ENCODE data around the gene MYOZ2. TPM values are rescaled to one million over a fixed set of nuclear protein-coding genes. Genes with fewer than 3 reads are reported as not detected.

MYOZ2 gene
- total RNA-seq, 5 donors from 2014 or later (not counting 1 experiment from before 2014, with no cell fraction given): not detected

GRCh38 chr4:119099227-119099810 lies 36.3 kb upstream of the MYOZ2 start:
- CTCF ChIA-PET: no interaction called here
- Mint-ChIP-seq H3K4me1 (peaks cover 0 to 8% (median 5%) of the 10 kb centered on the region in 3 donors), H3K36me3 (no peaks in the 10 kb centered on the region), H3K27ac (no peak overlapping the region), H3K27me3 (peaks cover 0 to 17% of the 10 kb centered on the region in 2 donors), H3K4me3 (no peak overlapping the region), H3K9me3 (no peaks in the 10 kb centered on the region)
- no peaks in the 10 kb centered on the region for H3K9me3 ChIP-seq
- no CpG with 5 or more reads among the region's 1 CpG for WGBS (ENCODE audit: insufficient coverage)
- no peak overlapping the region for H3K4me3 ChIP-seq (ENCODE audit: control insufficient read depth in 1 of 2, extremely low read depth in 1 of 2, low read length in 1 of 2)
- no peaks in the 10 kb centered on the region for H3K27me3 ChIP-seq (replicated peaks in 1 of 2; ENCODE audit: control insufficient read depth in 2 of 2, extremely low read depth in 1 of 2, insufficient read depth in 2 of 2, low read length in 1 of 2)
- DNase-seq (no peak), ATAC-seq (replicated peaks in 1 of 4) (no peak)
- no peaks in the 10 kb centered on the region for H3K4me1 ChIP-seq (ENCODE audit: control insufficient read depth in 1 of 2, extremely low read depth in 1 of 2, insufficient read depth in 2 of 2, low read length in 2 of 2)
- POLR2A ChIA-PET: no interaction called here
- H3K36me3 ChIP-seq (ENCODE audit: control insufficient read depth in 2 of 2, extremely low read depth in 1 of 2, insufficient read depth in 1 of 2, low read length in 1 of 2): no peaks in the 10 kb centered on the region
- no peak overlapping the region for H3K27ac ChIP-seq (ENCODE audit: low read length)

GRCh38 chr4:119100655-119101054 lies 35.0 kb upstream of the MYOZ2 start:
- no peak overlapping the region for H3K4me3 Mint-ChIP-seq
- no peaks in the 10 kb centered on the region for H3K4me1 ChIP-seq (ENCODE audit: control insufficient read depth in 1 of 2, extremely low read depth in 1 of 2, insufficient read depth in 2 of 2, low read length in 2 of 2)
- H3K9me3 Mint-ChIP-seq: no peaks in the 10 kb centered on the region
- peaks cover 0 to 8% of the 10 kb centered on the region in 2 donors for H3K27me3 Mint-ChIP-seq
- DNase-seq: no peak
- ATAC-seq (replicated peaks in 1 of 4): no peak
- no peak overlapping the region for H3K4me3 ChIP-seq (ENCODE audit: control insufficient read depth in 1 of 2, extremely low read depth in 1 of 2, low read length in 1 of 2)
- H3K27ac Mint-ChIP-seq: no peak overlapping the region
- no peaks in the 10 kb centered on the region for H3K36me3 Mint-ChIP-seq
- H3K27me3 ChIP-seq (replicated peaks in 1 of 2; ENCODE audit: control insufficient read depth in 2 of 2, extremely low read depth in 1 of 2, insufficient read depth in 2 of 2, low read length in 1 of 2): no peaks in the 10 kb centered on the region
- no CpG with 5 or more reads among the region's 1 CpG for WGBS (ENCODE audit: insufficient coverage)
- peaks cover 0 to 14% (median 8%) of the 10 kb centered on the region in 3 donors for H3K4me1 Mint-ChIP-seq
- POLR2A ChIA-PET: no interaction called here
- H3K36me3 ChIP-seq (ENCODE audit: control insufficient read depth in 2 of 2, extremely low read depth in 1 of 2, insufficient read depth in 1 of 2, low read length in 1 of 2): no peaks in the 10 kb centered on the region
- H3K27ac ChIP-seq (ENCODE audit: low read length): no peak overlapping the region
- CTCF ChIA-PET: no interaction called here
- H3K9me3 ChIP-seq: no peaks in the 10 kb centered on the region

GRCh38 chr4:119103263-119103662 lies 32.4 kb upstream of the MYOZ2 start:
- WGBS (ENCODE audit: insufficient coverage): 80% methylated on average over 1 of the region's 2 CpGs
- Histone ChIP-seq H3K9me3 (no peaks in the 10 kb centered on the region), H3K36me3 (ENCODE audit: control insufficient read depth in 2 of 2, extremely low read depth in 1 of 2, insufficient read depth in 1 of 2, low read length in 1 of 2) (no peaks in the 10 kb centered on the region), H3K27me3 (replicated peaks in 1 of 2; ENCODE audit: control insufficient read depth in 2 of 2, extremely low read depth in 1 of 2, insufficient read depth in 2 of 2, low read length in 1 of 2) (no peaks in the 10 kb centered on the region), H3K27ac (ENCODE audit: low read length) (no peak overlapping the region), H3K4me3 (ENCODE audit: control insufficient read depth in 1 of 2, extremely low read depth in 1 of 2, low read length in 1 of 2) (no peak overlapping the region), H3K4me1 (ENCODE audit: control insufficient read depth in 1 of 2, extremely low read depth in 1 of 2, insufficient read depth in 2 of 2, low read length in 2 of 2) (no peaks in the 10 kb centered on the region)
- no peak for DNase-seq
- ChIA-PET POLR2A (no interaction called here), CTCF (interaction anchor here in 1 of 2 donors (0.6 to 1.1 kb wide), 4 partner anchors 61 to 184 kb away, joined by 3 to 5 read pairs (median 3); no protein-coding TSS in a partner anchor)
- Mint-ChIP-seq H3K36me3 (no peaks in the 10 kb centered on the region), H3K27ac (no peak overlapping the region), H3K27me3 (peaks cover 0 to 6% of the 10 kb centered on the region in 2 donors), H3K4me3 (no peak overlapping the region), H3K9me3 (no peaks in the 10 kb centered on the region), H3K4me1 (peaks cover 0 to 17% (median 6%) of the 10 kb centered on the region in 3 donors)
- ATAC-seq (replicated peaks in 1 of 4): no peak

- no peaks in the 10 kb centered on the region for H3K36me3 ChIP-seq (ENCODE audit: control insufficient read depth in 2 of 2, extremely low read depth in 1 of 2, insufficient read depth in 1 of 2, low read length in 1 of 2)
- H3K4me3 Mint-ChIP-seq: no peak overlapping the region
- H3K27me3 Mint-ChIP-seq: peaks cover 0 to 6% of the 10 kb centered on the region in 2 donors
- no peak overlapping the region for H3K4me3 ChIP-seq (ENCODE audit: control insufficient read depth in 1 of 2, extremely low read depth in 1 of 2, low read length in 1 of 2)
- H3K27ac ChIP-seq (ENCODE audit: low read length): no peak overlapping the region
- ChIA-PET CTCF (no interaction called here), POLR2A (no interaction called here)
- H3K4me1 ChIP-seq (ENCODE audit: control insufficient read depth in 1 of 2, extremely low read depth in 1 of 2, insufficient read depth in 2 of 2, low read length in 2 of 2): no peaks in the 10 kb centered on the region
- H3K9me3 ChIP-seq: no peaks in the 10 kb centered on the region
- no peak overlapping the region for H3K27ac Mint-ChIP-seq
- H3K9me3 Mint-ChIP-seq: no peaks in the 10 kb centered on the region
- H3K4me1 Mint-ChIP-seq: peaks cover 0 to 17% (median 6%) of the 10 kb centered on the region in 3 donors
- H3K27me3 ChIP-seq (replicated peaks in 1 of 2; ENCODE audit: control insufficient read depth in 2 of 2, extremely low read depth in 1 of 2, insufficient read depth in 2 of 2, low read length in 1 of 2): no peaks in the 10 kb centered on the region
- H3K36me3 Mint-ChIP-seq: no peaks in the 10 kb centered on the region
- no CpG with 5 or more reads among the region's 4 CpGs for WGBS (ENCODE audit: insufficient coverage)
- ATAC-seq (replicated peaks in 1 of 4) (no peak), DNase-seq (no peak)
These were observed 30.9 kb upstream of the MYOZ2 start for GRCh38 chr4:119104644-119105273.

DNA sequence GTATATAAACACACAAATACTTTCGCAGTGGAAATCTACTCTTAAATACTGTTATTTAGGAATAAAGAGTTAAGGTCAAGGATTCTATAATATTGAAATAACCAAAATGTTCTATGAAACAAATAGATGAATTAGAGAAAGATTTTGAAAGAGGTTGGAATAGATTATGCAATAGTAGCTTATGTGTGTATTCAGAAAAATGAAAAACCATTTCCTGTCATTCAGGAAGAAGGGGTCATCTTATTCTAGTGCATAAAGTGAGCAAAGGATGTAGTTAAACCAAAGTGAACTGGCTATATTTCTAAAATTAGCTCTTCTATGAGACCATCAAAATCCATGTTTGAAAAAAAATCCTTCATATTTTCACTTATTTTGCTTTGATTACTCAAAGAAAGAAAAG lies 30.0 kb upstream of the MYOZ2 start:
- Histone ChIP-seq H3K36me3 (ENCODE audit: control insufficient read depth in 2 of 2, extremely low read depth in 1 of 2, insufficient read depth in 1 of 2, low read length in 1 of 2) (no peaks in the 10 kb centered on the region), H3K4me3 (ENCODE audit: control insufficient read depth in 1 of 2, extremely low read depth in 1 of 2, low read length in 1 of 2) (no peak overlapping the region), H3K4me1 (ENCODE audit: control insufficient read depth in 1 of 2, extremely low read depth in 1 of 2, insufficient read depth in 2 of 2, low read length in 2 of 2) (no peaks in the 10 kb centered on the region), H3K27me3 (replicated peaks in 1 of 2; ENCODE audit: control insufficient read depth in 2 of 2, extremely low read depth in 1 of 2, insufficient read depth in 2 of 2, low read length in 1 of 2) (no peaks in the 10 kb centered on the region), H3K27ac (ENCODE audit: low read length) (no peak overlapping the region), H3K9me3 (no peaks in the 10 kb centered on the region)
- Mint-ChIP-seq H3K36me3 (no peaks in the 10 kb centered on the region), H3K27ac (no peak overlapping the region), H3K9me3 (no peaks in the 10 kb centered on the region), H3K27me3 (peaks cover 0 to 5% of the 10 kb centered on the region in 2 donors), H3K4me3 (no peak overlapping the region), H3K4me1 (peaks cover 0 to 17% (median 6%) of the 10 kb centered on the region in 3 donors)
- WGBS (ENCODE audit: insufficient coverage): no CpG with 5 or more reads among the region's 1 CpG
- DNase-seq (no peak), ATAC-seq (replicated peaks in 1 of 4) (no peak)
- ChIA-PET CTCF (no interaction called here), POLR2A (no interaction called here)

DNA sequence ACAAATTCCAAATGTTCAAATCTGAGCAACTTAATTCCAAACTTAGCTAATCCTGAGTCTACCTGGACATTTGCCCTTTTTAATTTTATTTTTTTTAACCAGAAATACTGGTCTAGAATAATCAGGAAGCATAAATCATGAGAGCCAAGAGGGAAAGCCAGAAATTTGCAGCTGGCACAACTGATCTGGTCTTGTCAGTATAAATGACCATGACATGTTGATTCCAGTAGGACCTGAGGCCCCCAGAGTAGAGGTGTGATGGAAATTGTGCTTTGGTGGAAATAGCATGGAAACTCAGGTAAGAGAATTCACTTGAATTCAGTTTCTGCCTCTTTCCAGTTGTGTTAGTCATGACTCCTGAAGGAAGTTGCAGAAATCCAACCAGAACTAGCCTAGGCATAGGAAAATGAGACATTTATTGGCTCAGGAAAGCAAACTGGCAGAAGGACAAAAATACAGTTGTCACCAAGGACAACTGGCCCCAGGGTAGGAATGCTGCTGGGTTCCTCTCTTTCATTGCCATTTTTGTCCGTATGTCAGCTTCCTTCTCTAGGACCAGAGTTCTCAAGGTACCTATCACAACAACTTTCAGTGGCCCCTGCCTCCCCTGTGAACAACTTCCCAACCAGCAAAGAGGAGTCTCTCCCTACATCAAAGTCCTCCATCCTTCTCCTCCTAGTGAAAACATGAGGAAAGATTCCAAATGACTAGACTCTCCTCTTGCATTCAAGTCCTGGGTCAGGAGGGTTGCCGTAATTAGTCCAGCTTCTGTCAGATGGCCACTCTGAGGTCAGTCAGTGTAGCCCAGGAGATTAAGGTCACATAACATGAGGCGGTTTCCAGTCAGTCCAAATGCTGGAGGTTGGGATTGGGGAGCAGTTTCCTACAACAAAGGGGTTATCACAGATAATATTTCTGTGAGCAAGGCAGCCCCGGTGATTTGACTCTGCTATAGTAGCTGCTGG lies 29.3 kb upstream of the MYOZ2 start:
- Mint-ChIP-seq H3K27me3 (peaks cover 0 to 3% of the 10 kb centered on the region in 2 donors), H3K36me3 (no peaks in the 10 kb centered on the region), H3K9me3 (no peaks in the 10 kb centered on the region), H3K4me3 (no peak overlapping the region), H3K4me1 (peaks cover 0 to 17% (median 6%) of the 10 kb centered on the region in 3 donors), H3K27ac (no peak overlapping the region)
- Histone ChIP-seq H3K4me3 (ENCODE audit: control insufficient read depth in 1 of 2, extremely low read depth in 1 of 2, low read length in 1 of 2) (no peak overlapping the region), H3K36me3 (ENCODE audit: control insufficient read depth in 2 of 2, extremely low read depth in 1 of 2, insufficient read depth in 1 of 2, low read length in 1 of 2) (no peaks in the 10 kb centered on the region), H3K27me3 (replicated peaks in 1 of 2; ENCODE audit: control insufficient read depth in 2 of 2, extremely low read depth in 1 of 2, insufficient read depth in 2 of 2, low read length in 1 of 2) (no peaks in the 10 kb centered on the region), H3K9me3 (no peaks in the 10 kb centered on the region), H3K27ac (ENCODE audit: low read length) (no peak overlapping the region), H3K4me1 (ENCODE audit: control insufficient read depth in 1 of 2, extremely low read depth in 1 of 2, insufficient read depth in 2 of 2, low read length in 2 of 2) (no peaks in the 10 kb centered on the region)
- ATAC-seq (replicated peaks in 1 of 4) (no peak), DNase-seq (no peak)
- ChIA-PET CTCF (interaction anchor here in 1 of 2 donors (0.5 kb wide), 1 partner anchor 139 kb away, joined by 3 read pairs; no protein-coding TSS in a partner anchor), POLR2A (no interaction called here)
- WGBS (ENCODE audit: insufficient coverage): 90% methylated on average over 2 of the region's 4 CpGs

Data from T-cell (primary cell).